Dedifferentiated amniotic fluid mesenchymal stem cell (primary cell): ENCODE data around the gene HOXB6.

ENCODE experiments used
- DNase-seq: peaks from one replicate; pipeline ENCODE4 v3.0.0-alpha.2; 2016; ENCODE audit errors: extremely low spot score

The HOXB6 gene

GRCh38 chr17:48609759-48610281 is 5.0 kb upstream of the HOXB6 start:
- no peak for DNase-seq

- no peak for DNase-seq
Measured at GRCh38 chr17:48609033-48609432, 4.2 kb upstream of the HOXB6 start.

- DNase-seq, result no peak
Measured at GRCh38 chr17:48608494-48608834, 3.7 kb upstream of the HOXB6 start.

GRCh38 chr17:48606892-48607614 is 2.3 kb upstream of the HOXB6 start:
- DNase-seq, result no peak

GRCh38 chr17:48605991-48606891 is 1.5 kb upstream of the HOXB6 start:
- no peak for DNase-seq

GRCh38 chr17:48605409-48605919 is 678 bp upstream of the HOXB6 start:
- no peak for DNase-seq

- DNase-seq, result no peak
Measured at GRCh38 chr17:48603959-48604769, 622 bp downstream of the HOXB6 start.

- DNase-seq, result no peak
Measured at GRCh38 chr17:48601539-48602425, 3.0 kb downstream of the HOXB6 start.

- DNase-seq, result no peak
Measured at GRCh38 chr17:48601207-48601538, 3.6 kb downstream of the HOXB6 start.

GRCh38 chr17:48600244-48601098 is 4.3 kb downstream of the HOXB6 start:
- DNase-seq, result no peak

GRCh38 chr17:48599354-48599753 is 5.4 kb downstream of the HOXB6 start:
- no peak for DNase-seq

GRCh38 chr17:48598736-48599135 is 6.0 kb downstream of the HOXB6 start:
- DNase-seq, result no peak

- DNase-seq, result no peak
Measured at GRCh38 chr17:48597778-48598631, 6.8 kb downstream of the HOXB6 start.

- DNase-seq, result no peak
Measured at GRCh38 chr17:48597528-48597777, 7.3 kb downstream of the HOXB6 start.

- DNase-seq, result no peak
Measured at GRCh38 chr17:48596735-48597527, 7.9 kb downstream of the HOXB6 start.

- DNase-seq, result no peak
Measured at GRCh38 chr17:48596000-48596734, 8.6 kb downstream of the HOXB6 start.

- DNase-seq, result no peak
Measured at GRCh38 chr17:48595278-48595999, 9.3 kb downstream of the HOXB6 start.
